ENCODE results near the gene SMG6. TPM values are rescaled to one million over a fixed set of nuclear protein-coding genes. Genes with fewer than 3 reads are reported as not detected.
A peak's percentile ranks its signal among the peaks of the same experiment; 100 is the strongest.

Gene SMG6
- total RNA-seq, 1 donor from 2014 or later: 39.7 TPM

- no peak overlapping the region for H3K9ac ChIP-seq (ENCODE audit: low read length)
- DNase-seq (ENCODE audit: low read depth): no peak
- no peaks in the 10 kb centered on the region for H3K9me3 ChIP-seq (ENCODE audit: insufficient read depth, low read depth, low read length)
- H3K4me3 ChIP-seq (ENCODE audit: insufficient read depth, low read depth, low read length): no peak overlapping the region
- H3K79me2 ChIP-seq (ENCODE audit: insufficient read depth, low read length): no peaks in the 10 kb centered on the region
- Mint-ChIP-seq H3K9me3 (ENCODE audit: unreplicated experiment) (no peaks in the 10 kb centered on the region), H3K4me3 (ENCODE audit: unreplicated experiment) (no peak overlapping the region), H3K4me1 (ENCODE audit: low read depth, unreplicated experiment) (peaks cover 34% of the 10 kb centered on the region), H3K27ac (ENCODE audit: unreplicated experiment) (peak overlapping the region; percentile 16), H3K36me3 (ENCODE audit: low read depth, unreplicated experiment) (no peaks in the 10 kb centered on the region), H3K27me3 (ENCODE audit: low read depth, unreplicated experiment) (no peaks in the 10 kb centered on the region)
- no peak for FAIRE-seq
- no peaks in the 10 kb centered on the region for H3K27me3 ChIP-seq (ENCODE audit: insufficient read depth, low read length)
- TF ChIP-seq EZH2 (IDR thresholded peaks at IDR 0.05; ENCODE audit: insufficient read depth, low read length) (no peak), CTCF (IDR thresholded peaks at IDR 0.05; ENCODE audit: insufficient read depth, low read depth, low read length) (no peak)
- H3K4me2 ChIP-seq (ENCODE audit: low read length): no peak overlapping the region
- no peak overlapping the region for H3K27ac ChIP-seq (ENCODE audit: low read depth, low read length)
- no peak overlapping the region for H2AFZ ChIP-seq (ENCODE audit: low read depth, low read length)
- no peaks in the 10 kb centered on the region for H3K36me3 ChIP-seq (ENCODE audit: insufficient read depth, low read length)
- peaks cover 13% of the 10 kb centered on the region for H3K4me1 ChIP-seq (ENCODE audit: insufficient read depth, low read length)
- no peaks in the 10 kb centered on the region for H4K20me1 ChIP-seq (ENCODE audit: insufficient read depth, low read length)
Observed at GRCh38 chr17:2110436-2110835, 193.1 kb downstream of the SMG6 start.

- H3K9me3 ChIP-seq (ENCODE audit: insufficient read depth, low read depth, low read length): no peaks in the 10 kb centered on the region
- no peak overlapping the region for H3K27ac ChIP-seq (ENCODE audit: low read depth, low read length)
- H3K36me3 ChIP-seq (ENCODE audit: insufficient read depth, low read length): no peaks in the 10 kb centered on the region
- no peak for FAIRE-seq
- no peak overlapping the region for H2AFZ ChIP-seq (ENCODE audit: low read depth, low read length)
- no peak overlapping the region for H3K9ac ChIP-seq (ENCODE audit: low read length)
- no peak overlapping the region for H3K4me2 ChIP-seq (ENCODE audit: low read length)
- no peak overlapping the region for H3K27ac Mint-ChIP-seq (ENCODE audit: unreplicated experiment)
- H3K27me3 Mint-ChIP-seq (ENCODE audit: low read depth, unreplicated experiment): no peaks in the 10 kb centered on the region
- H3K4me1 Mint-ChIP-seq (ENCODE audit: low read depth, unreplicated experiment): peaks cover 35% of the 10 kb centered on the region
- DNase-seq (ENCODE audit: low read depth): no peak
- no peak overlapping the region for H3K4me3 Mint-ChIP-seq (ENCODE audit: unreplicated experiment)
- H4K20me1 ChIP-seq (ENCODE audit: insufficient read depth, low read length): no peaks in the 10 kb centered on the region
- no peaks in the 10 kb centered on the region for H3K27me3 ChIP-seq (ENCODE audit: insufficient read depth, low read length)
- peaks cover 19% of the 10 kb centered on the region for H3K4me1 ChIP-seq (ENCODE audit: insufficient read depth, low read length)
- H3K4me3 ChIP-seq (ENCODE audit: insufficient read depth, low read depth, low read length): no peak overlapping the region
- H3K36me3 Mint-ChIP-seq (ENCODE audit: low read depth, unreplicated experiment): peaks cover 5% of the 10 kb centered on the region
- H3K79me2 ChIP-seq (ENCODE audit: insufficient read depth, low read length): no peaks in the 10 kb centered on the region
- H3K9me3 Mint-ChIP-seq (ENCODE audit: unreplicated experiment): no peaks in the 10 kb centered on the region
- no peak for TF ChIP-seq CTCF (IDR thresholded peaks at IDR 0.05; ENCODE audit: insufficient read depth, low read depth, low read length)
- no peak for TF ChIP-seq EZH2 (IDR thresholded peaks at IDR 0.05; ENCODE audit: insufficient read depth, low read length)
Observed at GRCh38 chr17:2108170-2108569, 195.4 kb downstream of the SMG6 start.

GRCh38 chr17:2107506-2107905, 196.1 kb downstream of the SMG6 start:
- Histone ChIP-seq H3K4me1 (ENCODE audit: insufficient read depth, low read length) (peaks cover 16% of the 10 kb centered on the region), H3K4me2 (ENCODE audit: low read length) (no peak overlapping the region), H2AFZ (ENCODE audit: low read depth, low read length) (no peak overlapping the region), H3K36me3 (ENCODE audit: insufficient read depth, low read length) (no peaks in the 10 kb centered on the region), H3K4me3 (ENCODE audit: insufficient read depth, low read depth, low read length) (no peak overlapping the region), H3K27ac (ENCODE audit: low read depth, low read length) (no peak overlapping the region), H3K79me2 (ENCODE audit: insufficient read depth, low read length) (no peaks in the 10 kb centered on the region), H3K9me3 (ENCODE audit: insufficient read depth, low read depth, low read length) (no peaks in the 10 kb centered on the region), H3K27me3 (ENCODE audit: insufficient read depth, low read length) (no peaks in the 10 kb centered on the region), H3K9ac (ENCODE audit: low read length) (no peak overlapping the region), H4K20me1 (ENCODE audit: insufficient read depth, low read length) (no peaks in the 10 kb centered on the region)
- Mint-ChIP-seq H3K9me3 (ENCODE audit: unreplicated experiment) (no peaks in the 10 kb centered on the region), H3K27me3 (ENCODE audit: low read depth, unreplicated experiment) (no peaks in the 10 kb centered on the region), H3K4me1 (ENCODE audit: low read depth, unreplicated experiment) (peaks cover 41% of the 10 kb centered on the region), H3K27ac (ENCODE audit: unreplicated experiment) (no peak overlapping the region), H3K4me3 (ENCODE audit: unreplicated experiment) (no peak overlapping the region), H3K36me3 (ENCODE audit: low read depth, unreplicated experiment) (peaks cover 12% of the 10 kb centered on the region)
- no peak for TF ChIP-seq EZH2 (IDR thresholded peaks at IDR 0.05; ENCODE audit: insufficient read depth, low read length)
- TF ChIP-seq CTCF (IDR thresholded peaks at IDR 0.05; ENCODE audit: insufficient read depth, low read depth, low read length): no peak
- DNase-seq (ENCODE audit: low read depth) (no peak), FAIRE-seq (no peak)

Measured in astrocyte (in vitro differentiated cells and primary cell).